HG03520 (cell line): Measurements from ENCODE around the gene EFL1.
A peak's percentile ranks its signal among the peaks of the same experiment; 100 is the strongest.
"Not testable (repeated sequence)": the region's sequence is repeated elsewhere in the genome, so short reads cannot be mapped to it uniquely, and the experiment has no call there.

Experiments used
- ATAC-seq: cut with Tn5 transposase; IDR thresholded peaks from one replicate; pipeline ENCODE4 v1.9.1; 2021; ENCODE audit warnings: mild to moderate bottlenecking, moderate library complexity; ENCODE audit not compliant: unreplicated experiment

EFL1 gene

DNA sequence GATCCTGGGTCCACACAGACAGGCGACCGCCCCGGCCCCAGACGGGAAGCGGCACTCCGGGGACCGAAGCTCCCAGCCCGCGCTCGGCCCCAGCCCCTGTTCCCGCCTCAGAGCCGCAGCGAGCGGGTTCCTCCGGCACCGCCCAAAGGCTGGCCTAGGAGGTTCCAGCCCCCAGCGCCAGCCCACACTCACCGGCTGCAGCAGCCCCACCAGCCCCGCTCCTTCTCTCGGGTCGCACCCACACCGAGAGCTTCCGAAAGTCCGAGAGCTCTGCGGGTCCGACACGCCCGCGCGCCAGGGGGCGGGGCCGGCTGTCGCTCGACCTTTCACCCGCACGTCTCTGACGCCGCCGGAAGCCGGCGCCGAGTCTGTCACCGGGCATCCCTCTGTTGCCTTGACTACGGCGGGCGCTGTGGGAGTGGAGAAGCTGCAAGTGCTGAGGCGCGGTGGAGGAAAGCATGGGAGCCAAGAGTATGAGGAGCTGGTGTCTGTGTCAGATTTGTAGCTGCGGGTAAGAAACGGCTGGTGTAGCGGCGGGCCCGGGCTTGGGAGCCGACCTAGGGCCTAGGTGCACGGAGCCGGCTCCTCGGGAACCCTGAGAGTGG, at the start of gene EFL1, which contains the start of gene SAXO2:
Gene EFL1, minus strand, starts transcription at position 313 of the 605 bp plus-strand sequence. CDS start 956 bp downstream, outside the sequence.
Gene SAXO2, plus strand, starts transcription at position 397 of the 605 bp plus-strand sequence. Its CDS starts 62 bp downstream, at position 459.
- ATAC-seq: peak; percentile 93

DNA sequence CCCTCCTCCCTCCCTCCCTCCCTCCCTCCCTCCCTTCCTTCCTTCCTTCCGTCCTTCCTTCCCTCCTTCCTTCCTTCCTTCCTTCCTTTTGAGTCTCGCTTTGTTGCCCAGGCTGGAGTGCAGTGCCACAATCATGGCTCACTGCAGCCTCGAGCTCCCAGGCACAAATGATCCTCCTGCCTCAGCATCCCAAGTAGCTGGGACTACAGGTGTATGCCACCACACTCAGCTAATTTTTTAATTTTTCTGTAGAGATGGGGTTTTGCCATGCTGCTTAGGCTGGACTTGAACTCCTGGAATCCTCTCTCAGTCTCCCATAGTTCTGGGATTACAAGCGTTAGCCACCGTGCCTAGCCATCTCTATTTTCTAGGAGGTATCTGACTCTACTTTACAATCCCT, 48.8 kb upstream of the EFL1 start:
- ATAC-seq: not testable (repeated sequence)

DNA sequence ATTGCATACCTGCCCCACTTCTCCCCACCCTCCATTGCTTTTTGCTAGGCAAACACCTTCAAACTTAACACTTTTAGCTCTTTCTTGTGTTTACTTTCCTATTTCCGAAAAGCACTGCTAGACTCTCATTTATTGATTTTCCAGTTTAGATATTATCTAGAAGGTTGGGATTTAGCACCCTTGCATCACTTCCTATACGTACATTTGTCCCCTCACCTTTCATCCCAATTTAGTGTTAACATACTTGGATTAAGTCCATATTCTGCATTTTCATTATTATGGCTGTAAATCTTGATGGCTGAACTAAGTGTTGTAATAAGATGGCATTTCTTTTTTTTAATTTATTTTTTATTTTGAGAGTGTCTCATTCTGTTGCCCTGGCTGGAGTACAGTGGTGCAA, 47.3 kb upstream of the EFL1 start:
- ATAC-seq: no peak

DNA sequence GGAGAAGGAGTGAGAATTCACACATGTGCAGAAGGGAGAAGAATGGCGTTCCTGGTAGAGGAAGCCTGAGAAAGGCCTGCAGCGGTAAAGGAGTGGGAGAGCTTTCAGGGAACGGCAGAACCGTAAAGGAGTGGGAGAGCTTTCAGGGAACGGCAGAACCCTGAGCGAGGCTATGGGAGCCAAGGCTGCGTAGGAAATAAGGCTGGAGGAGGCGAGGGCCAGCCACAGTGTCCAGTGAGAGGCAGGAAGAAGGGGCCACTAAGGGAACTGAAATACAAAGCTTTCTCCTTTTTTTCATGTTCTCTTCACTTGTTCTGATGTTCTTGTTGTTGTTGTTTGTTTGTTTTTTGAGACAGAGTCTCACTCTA, 45.2 kb upstream of the EFL1 start:
- ATAC-seq: no peak

DNA sequence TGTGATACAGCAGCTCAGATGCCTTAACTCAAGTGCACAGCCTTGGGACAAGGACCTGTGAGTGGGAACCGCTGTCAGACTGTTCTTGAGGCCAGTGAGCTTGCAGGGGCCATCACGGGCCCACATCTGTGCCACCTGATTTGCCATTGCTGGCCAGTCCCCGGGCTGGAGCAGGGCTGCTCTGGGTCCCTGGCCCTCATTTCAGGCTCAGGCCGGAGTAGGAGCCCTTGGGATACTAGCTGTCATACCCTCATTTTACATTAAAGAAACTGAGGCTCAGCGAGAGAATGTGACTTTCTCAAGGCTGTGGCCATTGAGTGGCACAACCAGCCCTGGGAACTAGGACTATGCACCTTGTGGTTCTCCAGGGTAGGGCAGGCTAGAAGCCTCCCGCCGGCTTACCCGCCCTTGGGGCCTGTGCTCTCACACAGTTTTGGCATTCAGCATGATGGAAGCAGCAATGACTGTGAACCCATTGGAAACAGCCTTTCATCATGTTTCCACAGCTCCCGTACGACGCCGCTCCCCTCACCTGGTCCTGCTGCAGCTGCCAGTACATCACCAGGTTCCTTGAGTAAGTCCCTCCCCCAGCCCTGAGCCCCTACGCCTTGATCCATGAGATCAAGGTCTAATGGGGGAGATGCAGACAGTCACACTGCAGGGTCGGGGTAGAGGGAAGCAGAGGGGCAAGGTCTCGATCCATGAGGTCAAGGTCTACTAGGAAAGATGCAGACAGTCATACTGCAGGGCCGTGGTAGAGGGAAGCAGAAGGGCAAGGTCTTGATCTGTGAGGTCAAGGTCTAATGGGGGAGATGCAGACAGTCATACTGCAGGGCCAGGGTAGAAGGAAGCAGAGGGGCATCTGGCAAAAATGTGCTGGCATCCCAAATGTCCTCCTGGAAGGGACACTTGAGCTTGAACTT, 44.5 kb upstream of the EFL1 start:
- no peak for ATAC-seq

DNA sequence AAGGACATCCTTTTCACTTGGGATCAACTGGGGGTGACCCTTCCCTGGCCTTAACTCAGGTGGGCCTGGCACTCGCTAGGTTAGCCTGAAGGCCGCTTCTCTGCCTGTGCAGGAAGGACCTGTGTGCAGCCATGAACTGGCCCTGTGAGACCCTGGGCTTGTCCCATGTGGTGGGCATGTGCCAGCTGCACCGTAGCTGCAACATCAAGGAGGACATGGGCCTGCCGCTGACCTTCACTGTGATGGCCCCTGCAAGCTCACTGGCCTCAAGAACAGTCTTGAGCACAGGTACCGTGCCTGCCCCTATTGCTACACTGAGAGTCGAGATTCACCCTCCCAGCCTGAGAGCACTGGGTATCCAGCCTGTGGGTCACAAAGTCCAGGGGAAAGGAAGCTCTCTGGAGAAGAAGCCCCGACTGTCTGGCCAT, 43.1 kb upstream of the EFL1 start:
- no peak for ATAC-seq

DNA sequence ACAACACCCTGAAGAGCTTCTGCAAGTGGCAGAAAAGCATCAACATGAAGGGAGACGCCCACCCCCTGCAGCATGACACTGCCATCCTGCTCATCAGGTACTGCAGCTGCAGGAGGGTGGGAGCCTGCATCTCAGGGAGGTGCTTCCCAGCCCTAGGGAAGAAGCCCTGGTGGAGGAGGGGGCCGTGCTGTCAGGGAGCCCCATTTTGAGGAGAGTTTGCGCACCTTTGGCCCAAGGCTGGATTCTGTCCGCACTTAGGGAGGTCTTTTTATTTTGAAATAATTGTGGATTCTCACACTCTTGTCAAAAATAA, 42.2 kb upstream of the EFL1 start:
- ATAC-seq: no peak

DNA sequence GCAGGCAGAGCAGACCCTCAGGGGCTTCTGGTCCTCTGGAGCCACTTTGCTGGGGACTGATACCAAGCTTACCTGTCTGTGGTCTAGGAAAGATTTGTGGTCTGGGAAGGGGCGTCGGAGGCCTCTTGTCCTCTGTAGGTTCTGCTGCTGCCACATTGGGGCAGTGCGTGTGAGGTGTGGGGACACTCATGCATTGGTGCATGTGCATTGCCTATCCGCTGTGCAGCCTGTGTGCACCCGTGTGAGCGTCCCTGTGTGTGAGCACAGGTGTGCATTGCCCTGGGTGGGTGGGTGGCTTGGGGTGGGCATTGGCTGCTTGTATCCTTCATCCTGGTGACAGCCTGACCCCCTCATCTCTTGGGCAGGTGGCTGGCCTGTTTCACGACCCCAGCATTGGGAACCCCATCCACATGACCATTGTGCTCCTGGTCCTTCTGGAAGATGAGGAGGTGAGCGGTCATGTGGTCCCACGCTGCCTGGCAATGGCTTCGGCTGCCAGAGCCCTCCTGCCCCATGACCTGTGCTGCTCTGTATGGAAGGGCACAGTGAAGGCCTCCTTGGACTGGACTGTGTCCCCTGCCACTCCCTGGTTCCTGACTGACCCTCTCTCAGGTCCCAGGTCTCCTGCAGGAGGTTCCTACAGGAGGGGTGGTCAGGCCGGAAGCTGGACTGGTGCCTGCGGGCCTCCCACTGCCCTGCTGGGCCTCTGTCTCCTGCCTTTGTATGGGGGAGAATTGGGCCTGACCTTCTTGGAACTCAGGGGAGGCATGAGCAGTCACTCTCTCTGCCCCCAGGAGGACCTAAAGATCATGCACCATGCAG, 41.6 kb upstream of the EFL1 start:
- no peak for ATAC-seq

DNA sequence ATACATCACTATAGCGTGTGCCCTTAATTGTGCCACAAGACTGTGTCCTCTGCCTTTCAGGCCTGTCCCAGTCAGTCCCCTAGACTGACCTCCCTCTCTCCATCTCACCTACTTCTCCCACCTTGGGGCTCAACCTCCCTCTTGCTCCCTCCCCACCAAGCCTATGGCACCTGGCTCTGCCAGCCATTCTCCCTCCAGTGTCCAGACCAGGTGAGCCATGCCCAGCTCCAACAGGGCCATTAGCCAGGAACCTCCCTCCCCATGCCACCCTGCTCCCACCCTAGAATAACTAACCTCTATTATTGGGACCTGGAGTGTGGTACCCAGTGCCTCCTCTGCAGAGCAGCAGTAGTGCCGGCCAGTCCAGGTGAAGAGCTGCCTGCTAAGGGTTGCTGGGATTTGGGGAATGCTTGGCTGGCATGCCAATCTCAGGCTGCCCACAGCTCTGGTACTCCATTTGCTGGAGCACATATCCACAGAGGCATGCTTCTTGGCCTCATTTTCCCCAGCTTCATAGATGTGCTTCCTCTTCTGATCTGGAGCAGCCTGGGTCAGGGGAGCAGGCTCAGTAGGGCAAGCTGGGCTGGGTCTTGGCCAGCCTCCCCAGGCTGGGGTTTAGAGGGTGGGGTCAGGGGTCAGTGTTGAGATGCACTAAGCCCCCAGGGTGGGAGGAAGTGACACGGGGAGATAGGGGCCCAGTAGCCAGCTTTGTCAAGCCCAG, 38.9 kb upstream of the EFL1 start:
- no peak for ATAC-seq

DNA sequence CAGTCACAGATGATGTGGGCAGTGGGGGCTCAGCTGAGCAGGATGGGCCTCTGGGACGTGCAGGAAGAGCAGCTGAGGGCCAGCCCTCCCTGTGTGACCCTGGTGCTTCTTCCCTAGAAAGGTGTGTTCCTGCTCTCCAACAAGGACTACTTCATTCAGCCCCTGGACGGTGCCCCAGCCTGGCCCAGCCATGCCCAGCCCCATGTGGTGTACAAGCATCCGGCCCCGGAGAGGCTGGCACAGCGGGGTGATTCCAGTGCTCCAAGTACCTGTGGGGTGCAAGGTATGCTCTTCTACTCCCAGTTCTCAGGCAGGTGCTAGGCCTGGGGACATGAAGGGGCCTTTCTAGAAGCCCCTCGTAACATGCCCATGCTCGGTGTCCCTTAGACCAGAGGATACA, 38.3 kb upstream of the EFL1 start:
- no peak for ATAC-seq

DNA sequence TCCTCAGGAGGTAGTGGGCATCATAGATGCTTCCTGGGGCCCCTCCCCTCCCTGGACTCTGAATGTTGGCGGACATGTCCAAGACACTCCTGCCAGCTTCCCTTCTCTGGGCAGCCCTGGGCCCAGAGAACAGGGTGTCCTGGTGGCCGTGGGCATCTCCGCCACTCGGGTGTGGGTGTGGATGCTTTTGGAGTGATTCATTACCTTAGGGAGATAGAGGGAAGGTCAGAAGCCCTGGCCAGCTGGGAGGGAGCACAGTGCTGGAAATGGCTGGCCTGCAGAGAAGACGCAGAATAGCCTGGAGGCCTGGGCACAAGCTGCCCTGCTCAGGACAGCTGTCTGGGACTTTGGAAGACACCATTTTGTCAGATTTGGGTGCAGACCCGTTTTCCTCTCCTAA, 37.8 kb upstream of the EFL1 start:
- not testable (repeated sequence) for ATAC-seq

DNA sequence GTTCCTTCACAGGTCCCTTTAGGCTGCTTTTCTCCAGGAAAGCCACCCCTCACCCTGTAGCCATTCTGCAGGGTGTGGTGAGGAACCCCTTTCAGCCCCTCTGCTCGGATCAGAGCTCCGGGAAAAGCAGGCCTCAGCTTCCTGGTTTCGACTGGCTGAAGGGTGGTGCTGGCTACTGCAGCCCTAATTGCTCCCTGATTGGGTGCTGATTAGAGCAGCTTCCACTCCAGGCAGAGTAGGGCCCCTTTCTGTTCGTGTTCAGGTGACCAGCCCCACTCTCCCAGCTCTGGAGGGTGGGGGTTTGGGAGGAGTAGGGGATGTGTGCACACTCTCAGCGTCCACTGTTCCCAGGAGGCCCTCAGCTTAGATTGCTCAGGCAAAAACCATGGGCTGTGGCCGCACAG, 37.0 kb upstream of the EFL1 start:
- ATAC-seq: not testable (repeated sequence)

DNA sequence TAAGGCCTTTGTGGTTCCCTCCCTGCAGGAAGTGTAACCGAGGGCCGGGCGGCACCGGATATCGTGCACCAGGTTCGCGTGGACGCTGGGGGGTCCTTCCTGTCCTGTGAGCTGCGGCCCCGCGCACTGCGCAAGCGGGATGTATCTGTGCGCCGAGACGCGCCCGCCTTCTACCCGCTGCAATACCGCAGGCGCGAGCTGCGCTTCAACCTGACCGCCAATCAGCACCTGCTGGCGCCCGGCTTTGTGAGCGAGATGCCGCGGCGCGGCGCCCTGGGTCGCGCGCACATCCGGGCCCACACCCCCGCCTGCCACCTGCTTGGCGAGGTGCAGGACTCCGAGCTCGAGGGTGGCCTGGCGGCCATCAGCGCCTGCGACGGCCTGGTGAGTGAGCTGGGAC, 36.0 kb upstream of the EFL1 start:
- ATAC-seq: no peak

DNA sequence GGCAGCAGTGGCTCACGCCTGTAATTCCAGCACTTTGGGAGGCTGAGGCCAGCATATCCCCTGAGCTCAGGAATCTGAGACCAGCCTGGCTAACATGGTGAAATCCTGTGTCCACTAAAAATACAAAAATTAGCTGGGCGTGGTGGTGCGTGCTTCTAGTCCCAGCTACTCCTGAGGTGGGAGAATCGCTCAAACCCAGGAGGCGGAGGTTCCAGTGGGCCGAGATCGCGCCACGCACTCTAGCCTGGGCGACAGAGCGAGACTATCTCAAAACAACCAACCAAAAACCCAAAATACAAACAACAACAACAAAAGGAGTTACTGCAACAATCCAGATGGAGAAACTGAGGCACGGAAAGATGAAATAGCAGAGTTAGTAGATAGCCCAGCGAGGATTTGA, 35.5 kb upstream of the EFL1 start:
- ATAC-seq: no peak

DNA sequence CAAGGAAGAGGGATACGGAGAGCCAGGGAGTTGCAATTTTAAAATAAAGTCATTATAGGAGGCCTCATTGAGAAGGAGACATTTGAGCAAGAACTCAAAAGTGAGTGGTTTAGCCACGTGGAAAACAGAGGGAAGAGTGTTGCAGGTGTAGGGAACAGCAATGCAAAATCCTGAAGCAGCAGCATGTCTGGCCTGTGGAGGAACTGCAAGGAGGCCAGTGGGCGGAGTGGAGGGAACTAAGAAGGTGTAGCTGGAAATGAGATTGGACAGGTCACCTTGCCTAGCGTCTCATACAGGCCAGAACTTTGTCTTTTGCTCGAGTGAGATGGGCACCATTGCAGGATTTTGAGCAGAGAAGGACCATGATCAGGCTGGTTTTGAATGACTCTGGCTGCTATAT, 35.0 kb upstream of the EFL1 start:
- no peak for ATAC-seq

DNA sequence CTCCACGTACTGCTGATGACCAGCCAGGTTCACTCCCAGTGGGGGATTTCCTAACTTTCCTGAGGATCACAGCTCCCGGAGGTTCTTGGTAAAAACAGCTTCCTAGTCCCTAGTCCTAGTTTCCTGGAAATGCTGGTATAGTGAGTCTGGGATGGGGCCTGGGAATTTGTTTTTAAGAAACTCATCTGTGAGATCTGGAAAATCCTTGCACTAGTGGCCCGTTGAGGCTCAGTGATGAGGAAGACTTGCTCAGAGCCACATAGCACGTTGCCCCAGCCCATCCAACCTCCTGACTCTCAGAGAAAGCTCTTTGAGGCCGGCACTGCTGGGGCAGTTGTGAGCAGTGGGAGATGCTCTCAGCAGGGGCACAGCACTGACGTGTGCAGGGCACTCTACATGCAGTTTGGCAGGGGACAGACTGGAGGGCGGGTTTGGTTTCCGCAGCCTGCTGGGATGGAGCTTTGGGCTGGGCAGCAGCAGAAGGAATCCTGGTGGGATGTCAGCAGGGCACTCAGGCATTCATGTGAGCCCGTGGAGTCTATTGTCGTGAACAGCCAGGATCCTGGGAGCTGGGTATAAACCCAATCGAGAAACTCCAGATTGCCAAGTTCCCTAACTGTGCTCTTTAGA, 31.6 kb upstream of the EFL1 start:
- no peak for ATAC-seq

DNA sequence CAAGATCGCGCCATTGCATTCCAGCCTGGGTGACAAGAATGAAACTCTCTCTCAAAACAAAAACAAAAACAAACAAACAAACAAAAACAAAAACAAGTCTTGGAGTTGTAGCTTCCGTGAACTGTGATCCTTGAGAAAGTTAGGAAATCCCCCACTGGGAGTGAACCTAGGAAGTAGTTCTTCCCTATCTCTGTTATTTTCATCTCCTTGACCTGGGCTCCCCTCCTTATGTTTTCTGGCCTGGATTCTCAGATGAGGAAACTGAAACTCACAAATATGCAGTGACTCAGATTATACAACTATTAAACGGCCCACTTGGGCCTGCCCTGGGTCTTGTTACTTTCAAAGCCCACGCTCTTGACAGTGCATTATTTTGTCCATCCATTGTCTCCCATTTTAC, 29.7 kb upstream of the EFL1 start:
- no peak for ATAC-seq

DNA sequence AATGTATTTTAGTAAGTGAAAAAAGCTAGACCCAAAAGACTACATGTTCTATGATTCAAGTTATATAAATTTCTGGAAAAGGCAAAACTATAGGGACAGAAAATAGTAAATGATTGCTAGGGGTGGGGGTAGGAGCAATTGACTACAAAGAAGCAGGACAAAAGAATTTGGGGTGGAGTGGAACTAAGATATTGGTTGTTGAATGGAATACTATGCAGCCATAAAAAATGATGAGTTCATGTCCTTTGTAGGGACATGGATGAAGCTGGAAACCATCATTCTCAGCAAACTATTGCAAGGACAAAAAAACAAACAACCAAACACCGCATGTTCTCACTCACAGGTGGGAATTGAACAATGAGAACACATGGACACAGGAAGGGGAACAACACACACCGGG, 25.7 kb upstream of the EFL1 start:
- ATAC-seq: not testable (repeated sequence)

DNA sequence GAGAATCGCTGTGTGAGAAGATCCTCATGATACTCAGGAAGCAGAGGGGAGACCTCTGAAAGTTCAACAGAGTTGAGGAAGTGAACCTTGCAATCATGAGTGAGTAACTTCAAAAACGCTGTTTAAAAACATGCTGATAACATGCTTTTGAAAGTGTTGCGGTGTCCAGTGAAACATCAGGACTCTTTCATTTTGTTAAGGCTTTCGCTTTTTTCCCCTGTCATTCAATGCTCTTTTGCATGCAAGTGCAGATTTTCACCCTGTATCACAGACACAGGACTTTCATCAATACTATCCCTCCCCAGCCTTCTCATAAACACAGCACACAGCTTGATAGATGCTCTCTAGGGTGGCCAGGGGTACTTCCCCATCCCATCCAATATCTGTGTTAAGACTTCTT, 23.9 kb upstream of the EFL1 start:
- peak; percentile 92 for ATAC-seq

DNA sequence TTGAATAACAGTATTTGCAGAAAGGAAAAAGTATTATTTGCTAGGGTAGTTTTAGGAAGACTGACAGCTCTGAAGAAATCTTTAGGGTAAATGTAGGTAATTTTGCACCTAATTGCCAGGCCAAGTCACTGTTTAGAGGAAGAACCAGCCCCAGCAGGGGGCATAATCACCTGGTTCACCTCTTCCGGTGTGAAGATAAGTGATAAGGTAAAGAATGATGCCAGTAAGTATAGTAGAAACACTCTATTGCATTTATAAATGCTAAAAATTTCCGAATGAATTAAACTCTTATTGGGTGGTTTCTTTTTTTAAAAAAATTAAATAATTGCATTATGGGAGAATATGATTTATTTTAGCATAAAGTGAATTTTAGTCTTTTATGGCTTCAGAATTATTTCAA, 21.8 kb upstream of the EFL1 start:
- ATAC-seq: not testable (repeated sequence)
